ENCODE results near the gene SRF.

- TF ChIP-seq CTCF (conservative IDR thresholded peaks at IDR 0.05; ENCODE audit: low read length) (no peak), EZH2phosphoT487 (IDR thresholded peaks at IDR 0.05; ENCODE audit: borderline replicate concordance) (no peak)
These were observed 42.1 kb upstream of the SRF start for GRCh38 chr6:43128926-43129325.
